Psoas muscle (tissue), 8 donors: ENCODE data around the gene FRG2. TPM values are rescaled to one million over a fixed set of nuclear protein-coding genes. Genes with fewer than 3 reads are reported as not detected.
"Not testable (repeated sequence)": the region's sequence is repeated elsewhere in the genome, so short reads cannot be mapped to it uniquely, and the experiment has no call there.

Experiments used
- ATAC-seq, 4 donors: fragments of 200-7000 bp; cut with Tn5 transposase; one replicate each; pipeline ENCODE4 v1.9.1; 2020; ENCODE audit warnings: moderate library complexity in 3 of 4, mild to moderate bottlenecking in 2 of 4
- DNase-seq, 2 donors: peaks; one replicate each; pipeline ENCODE4 v3.0.0-alpha.2; 2020
- H3K27ac ChIP-seq: fragments of 200-600 bp; one replicate; pipeline ENCODE4 v1.8.0; 2022
- H3K27me3 ChIP-seq, 3 donors: fragments of 200-600 bp in 1 of 3; one replicate each; pipeline versions ENCODE4 v1.6.1 to v1.8.0; 2013 to 2022; ENCODE audit warnings: low read length in 2 of 3, mild to moderate bottlenecking in 2 of 3, moderate library complexity in 1 of 3; ENCODE audit not compliant: insufficient read depth in 3 of 3
- H3K36me3 ChIP-seq, 2 donors: fragments of 200-600 bp in 1 of 2; one replicate each; pipeline versions ENCODE4 v1.6.1 to v1.8.0; 2013 to 2022; ENCODE audit warnings: low read depth in 1 of 2, mild to moderate bottlenecking in 1 of 2, moderate library complexity in 1 of 2; ENCODE audit not compliant: insufficient read depth in 1 of 2
- H3K4me1 ChIP-seq: fragments of 200-600 bp; one replicate; pipeline ENCODE4 v1.8.0; 2022
- H3K4me3 ChIP-seq: fragments of 200-600 bp; one replicate; pipeline ENCODE4 v1.8.0; 2022; ENCODE audit warnings: mild to moderate bottlenecking
- H3K9me3 ChIP-seq: fragments of 200-600 bp; one replicate; pipeline ENCODE4 v1.8.0; 2022
- CTCF ChIP-seq: fragments of 200-600 bp; IDR thresholded peaks from one replicate; pipeline ENCODE4 v1.8.0; 2022; ENCODE audit warnings: antibody characterized with exemption
- WGBS, 3 donors: extraction: QIAGEN DNeasy Blood & Tissue Kit; methylation state at CpG; one replicate each; pipeline versions ENCODE4 v1.1.6 to v1.1.7; 2013; 5-methylcytosine and 5-hydroxymethylcytosine counted together
- intact Hi-C, 2 donors: fragments of 100-400 bp; cut with DNase I; formaldehyde crosslinking; loops; one replicate each; pipeline versions ENCODE4 v1.11.0 to v1.14.2; 2022
- polyA plus RNA-seq, 3 donors: library from polyadenylated mRNA; stranded (reverse); fragments of 200-250 nt; gene quantifications; one replicate each; pipeline ENCODE4 v1.2.3, GENCODE V29; 2013
- total RNA-seq, 4 donors: library from RNA; stranded (reverse); fragmentation: NEBNext Ultra II Directional in 2 of 4; extraction: Animal tissue kit (Norgen Biotek cat#: 25700) in 2 of 4; gene quantifications; one replicate each; pipeline versions ENCODE4 v1.2.1 to v1.2.4, GENCODE V29; 2021 to 2023
- donor health status: healthy with polysubstance abuse.
- donor health status: DM: no; HTN: no; CAD: no; lungs with moderate emphysema.
- donor health status: Bipolar disorder and iron deficiency.
- donor health status: healthy.
- donor health status: DM: yes; HTN: yes; CAD: no.
- donor health status: DM: no; HTN: no; CAD: no.
- donor health status: DM: no; HTN: no; CAD: no.
- donor health status: DM: yes; HTN: yes; CAD: no.

Gene FRG2
- total and polyA plus RNA-seq, 7 donors, result not detected

- DNase-seq, H3K36me3 ChIP-seq, H3K4me1 ChIP-seq, H3K27ac ChIP-seq, intact Hi-C loops, H3K9me3 ChIP-seq: not testable (repeated sequence)
- WGBS, 3 donors, result 20 to 24% (median 22%) methylated on average over 29 to 35 of the region's 47 CpGs
- H3K4me3 ChIP-seq, result peak overlapping the region; percentile 30
- ATAC-seq, result peak in 1 of 4 donors; percentile 46
- H3K27me3 ChIP-seq, result peaks cover 0 to 31% (median 28%) of the 10 kb centered on the region in 3 donors
Measured at GRCh38 chr4:190022614-190023281, 4.3 kb downstream of the FRG2 start.

- WGBS, 3 donors, result 43 to 59% (median 57%) methylated on average over 16 to 17 of the region's 39 CpGs
- DNase-seq, H3K4me3 ChIP-seq, H3K27ac ChIP-seq, ATAC-seq, intact Hi-C loops, H3K4me1 ChIP-seq, H3K36me3 ChIP-seq, H3K9me3 ChIP-seq: not testable (repeated sequence)
- peaks cover 0 to 39% (median 29%) of the 10 kb centered on the region in 3 donors for H3K27me3 ChIP-seq
Measured at GRCh38 chr4:190021973-190022372, 5.1 kb downstream of the FRG2 start.

- 6 to 8% (median 6%) methylated on average over 43 to 54 of the region's 55 CpGs for WGBS, 3 donors
- ATAC-seq (no peak), DNase-seq (peak in 1 of 2 donors; percentile 48)
- H3K9me3 ChIP-seq, result no peaks in the 10 kb centered on the region
- no peaks in the 10 kb centered on the region for H3K4me1 ChIP-seq
- intact Hi-C loops, result no loop called here
- H3K4me3 ChIP-seq, result peak overlapping the region; percentile 16
- H3K27me3 ChIP-seq, result peaks cover 0 to 46% (median 35%) of the 10 kb centered on the region in 3 donors
- no peak overlapping the region for H3K27ac ChIP-seq
- TF ChIP-seq CTCF, result no peak
- H3K36me3 ChIP-seq, result no peaks in the 10 kb centered on the region
Measured at GRCh38 chr4:190020790-190021717, 6.0 kb downstream of the FRG2 start.

GRCh38 chr4:190019859-190020463 lies 7.1 kb downstream of the FRG2 start:
- intact Hi-C loops, H3K4me3 ChIP-seq, DNase-seq, H3K4me1 ChIP-seq, H3K27ac ChIP-seq, H3K9me3 ChIP-seq, H3K36me3 ChIP-seq, ATAC-seq: not testable (repeated sequence)
- H3K27me3 ChIP-seq, result peaks cover 0 to 56% (median 41%) of the 10 kb centered on the region in 3 donors
- WGBS, 3 donors, result 15 to 18% (median 15%) methylated on average over 29 of the region's 29 CpGs

GRCh38 chr4:190019023-190019858 lies 7.8 kb downstream of the FRG2 start:
- WGBS, 3 donors, result 4 to 5% (median 5%) methylated on average over 34 to 57 of the region's 57 CpGs
- DNase-seq (no peak), ATAC-seq (no peak)
- Histone ChIP-seq H3K27ac (no peak overlapping the region), H3K36me3 (no peaks in the 10 kb centered on the region), H3K9me3 (no peaks in the 10 kb centered on the region), H3K4me1 (no peaks in the 10 kb centered on the region), H3K27me3 (peaks cover 0 to 63% (median 45%) of the 10 kb centered on the region in 3 donors), H3K4me3 (no peak overlapping the region)
- no peak for TF ChIP-seq CTCF
- intact Hi-C loops, result no loop called here
